Common myeloid progenitor, CD34-positive (primary cell): ENCODE data around the gene CBX4.

Experiments
- CTCF ChIA-PET: fragments of 350-600 bp; sonication (Branson Sonifier 250); formaldehyde crosslinking; loops from one replicate; lab custom pipeline; 2021; ENCODE audit warnings: antibody characterized with exemption; lab: Charles Lee
- POLR2A ChIA-PET: fragments of 350-600 bp; sonication (Branson Sonifier 250); formaldehyde crosslinking; loops from one replicate; lab custom pipeline; 2021; ENCODE audit warnings: antibody characterized with exemption; lab: Charles Lee
- DNase-seq, 3 donors: peaks; one replicate each; pipeline versions ENCODE4 v3.0.0 to v3.0.0-alpha.2; 2013
- H3K27ac ChIP-seq, 2 experiments: 1 replicate in 1 of 2; 2 replicates in 1 of 2; pipeline ENCODE4 v1.7.0; 2013; ENCODE audit warnings: inconsistent platforms in 2 of 2, low read length in 2 of 2, mild to moderate bottlenecking in 2 of 2, low read depth in 1 of 2, moderate library complexity in 1 of 2; ENCODE audit not compliant: severe bottlenecking in 2 of 2, insufficient read depth in 1 of 2, poor library complexity in 1 of 2
- H3K27me3 ChIP-seq, 5 experiments: replicated peaks in 2 of 5; 1 replicate in 3 of 5; 2 replicates in 2 of 5; pipeline versions ENCODE4 v1.6.1 to v1.7.0; 2013; ENCODE audit warnings: low read length in 4 of 5, mild to moderate bottlenecking in 2 of 5, moderate library complexity in 2 of 5, inconsistent platforms in 1 of 5; ENCODE audit not compliant: insufficient read depth in 5 of 5, control insufficient read depth in 4 of 5
- H3K36me3 ChIP-seq, 4 experiments: 1 replicate in 2 of 4; 2 replicates in 2 of 4; pipeline versions ENCODE4 v1.6.1 to v1.7.0; 2013; ENCODE audit warnings: low read length in 3 of 4, control low read depth in 1 of 4, mild to moderate bottlenecking in 1 of 4; ENCODE audit not compliant: control insufficient read depth in 4 of 4, insufficient read depth in 4 of 4
- H3K4me1 ChIP-seq, 4 experiments: 1 replicate in 3 of 4; 2 replicates in 1 of 4; pipeline versions ENCODE4 v1.6.1 to v1.7.1; 2013; ENCODE audit warnings: low read length in 3 of 4, mild to moderate bottlenecking in 3 of 4, control low read depth in 1 of 4, inconsistent platforms in 1 of 4, moderate library complexity in 1 of 4; ENCODE audit not compliant: control insufficient read depth in 4 of 4, insufficient read depth in 4 of 4; ENCODE audit errors: control extremely low read depth in 1 of 4
- H3K4me3 ChIP-seq, 7 experiments: 1 replicate in 4 of 7; 2 replicates in 3 of 7; pipeline versions ENCODE4 v1.5.1 to v1.7.0; 2013; ENCODE audit warnings: mild to moderate bottlenecking in 7 of 7, low read length in 6 of 7, moderate library complexity in 6 of 7, inconsistent platforms in 2 of 7, low read depth in 2 of 7, control low read depth in 1 of 7; ENCODE audit not compliant: insufficient read depth in 4 of 7, control insufficient read depth in 1 of 7; ENCODE audit errors: extremely low read depth in 1 of 7
- H3K9me3 ChIP-seq, 5 experiments: 1 replicate in 4 of 5; 2 replicates in 1 of 5; pipeline versions ENCODE4 v1.6.1 to v1.7.1; 2013; ENCODE audit warnings: low read length in 4 of 5, mild to moderate bottlenecking in 2 of 5, inconsistent platforms in 1 of 5, low read depth in 1 of 5, moderate library complexity in 1 of 5; ENCODE audit not compliant: control insufficient read depth in 4 of 5, insufficient read depth in 2 of 5; ENCODE audit errors: control extremely low read depth in 1 of 5
- WGBS: methylation state at CpG from one replicate; pipeline ENCODE4 v1.1.5; 2013; ENCODE audit not compliant: insufficient coverage; 5-methylcytosine and 5-hydroxymethylcytosine counted together

The CBX4 gene

GRCh38 chr17:79788989-79789942, 50.0 kb downstream of the CBX4 start:
- DNase-seq: no peak
- H3K27me3 ChIP-seq: peaks cover 0 to 58% (median 27%) of the 10 kb centered on the region in 5 experiments
- CTCF ChIA-PET: interaction anchor here (0.6 to 2.9 kb wide), 23 partner anchors 10 to 204 kb away, joined by 3 to 20 read pairs (median 4); partner anchors contain the start of gene CBX2
- H3K27ac ChIP-seq: no peak overlapping the region
- H3K4me1 ChIP-seq: peaks cover 0 to 39% (median 25%) of the 10 kb centered on the region in 4 experiments
- H3K4me3 ChIP-seq: peak overlapping the region in 6 of 7 experiments; percentile 15 to 64 (median 58)
- H3K36me3 ChIP-seq: peaks cover 0 to 34% (median 21%) of the 10 kb centered on the region in 4 experiments
- no peaks in the 10 kb centered on the region for H3K9me3 ChIP-seq
- whole genome bisulfite sequencing: 16% methylated on average over 44 of the region's 52 CpGs
- POLR2A ChIA-PET: interaction anchor here (0.7 kb wide), 1 partner anchor 43 kb away, joined by 3 read pairs; no protein-coding TSS in a partner anchor

GRCh38 chr17:79788455-79788854, 50.8 kb downstream of the CBX4 start:
- WGBS: 100% methylated on average over 2 of the region's 5 CpGs
- peaks cover 0 to 52% (median 24%) of the 10 kb centered on the region in 5 experiments for H3K27me3 ChIP-seq
- peaks cover 0 to 39% (median 25%) of the 10 kb centered on the region in 4 experiments for H3K4me1 ChIP-seq
- DNase-seq: no peak
- H3K9me3 ChIP-seq: no peaks in the 10 kb centered on the region
- ChIA-PET CTCF (interaction anchor here (0.6 to 2.9 kb wide), 12 partner anchors 10 to 182 kb away, joined by 3 to 20 read pairs (median 6); partner anchors contain the start of gene CBX2), POLR2A (no interaction called here)
- peaks cover 0 to 39% (median 25%) of the 10 kb centered on the region in 4 experiments for H3K36me3 ChIP-seq
- no peak overlapping the region for H3K27ac ChIP-seq
- H3K4me3 ChIP-seq: no peak overlapping the region

- CTCF ChIA-PET: interaction anchor here (0.6 to 1.8 kb wide), 7 partner anchors 11 to 480 kb away, joined by 3 to 5 read pairs (median 3); no protein-coding TSS in a partner anchor
Measured at GRCh38 chr17:79786930-79787643, 52.2 kb downstream of the CBX4 start.

GRCh38 chr17:79785900-79786810, 53.1 kb downstream of the CBX4 start:
- POLR2A ChIA-PET: interaction anchor here (0.5 to 0.6 kb wide), 3 partner anchors 39 to 226 kb away, joined by 3 to 5 read pairs (median 4); no protein-coding TSS in a partner anchor
- Histone ChIP-seq H3K27me3 (peaks cover 0 to 30% (median 12%) of the 10 kb centered on the region in 5 experiments), H3K36me3 (peaks cover 0 to 51% (median 33%) of the 10 kb centered on the region in 4 experiments), H3K4me1 (peaks cover 0 to 41% (median 36%) of the 10 kb centered on the region in 4 experiments), H3K4me3 (no peak overlapping the region), H3K27ac (no peak overlapping the region), H3K9me3 (no peaks in the 10 kb centered on the region)
- CTCF ChIA-PET: interaction anchor here (0.6 to 1.8 kb wide), 5 partner anchors 10 to 481 kb away, joined by 3 to 4 read pairs (median 3); no protein-coding TSS in a partner anchor
- DNase-seq: no peak
- 95% methylated on average over 15 of the region's 15 CpGs for WGBS

More at GRCh38 chr17:79786930-79787643, 52.2 kb downstream of the CBX4 start:
- peaks cover 0 to 50% (median 33%) of the 10 kb centered on the region in 4 experiments for H3K36me3 ChIP-seq
- no peak overlapping the region for H3K27ac ChIP-seq
- peaks cover 0 to 40% (median 35%) of the 10 kb centered on the region in 4 experiments for H3K4me1 ChIP-seq
- H3K4me3 ChIP-seq: no peak overlapping the region
- no peaks in the 10 kb centered on the region for H3K9me3 ChIP-seq
- no peak for DNase-seq
- 92% methylated on average over 7 of the region's 12 CpGs for WGBS
- peaks cover 0 to 39% (median 17%) of the 10 kb centered on the region in 5 experiments for H3K27me3 ChIP-seq
- POLR2A ChIA-PET: interaction anchor here (0.5 to 0.6 kb wide), 3 partner anchors 40 to 225 kb away, joined by 3 to 5 read pairs (median 4); no protein-coding TSS in a partner anchor

GRCh38 chr17:79785017-79785899, 54.0 kb downstream of the CBX4 start:
- Histone ChIP-seq H3K9me3 (no peaks in the 10 kb centered on the region), H3K4me3 (no peak overlapping the region), H3K36me3 (peaks cover 0 to 51% (median 33%) of the 10 kb centered on the region in 4 experiments), H3K27me3 (peaks cover 0 to 21% (median 6%) of the 10 kb centered on the region in 5 experiments), H3K27ac (no peak overlapping the region), H3K4me1 (peaks cover 0 to 43% (median 39%) of the 10 kb centered on the region in 4 experiments)
- 97% methylated on average over 13 of the region's 17 CpGs for WGBS
- DNase-seq: no peak
- ChIA-PET CTCF (interaction anchor here (0.9 kb wide), 1 partner anchor 17 kb away, joined by 3 read pairs; no protein-coding TSS in a partner anchor), POLR2A (no interaction called here)
